Colonic mucosa (tissue), 4 donors: ENCODE data around the gene SLC11A2. TPM values are rescaled to one million over a fixed set of nuclear protein-coding genes. Genes with fewer than 3 reads are reported as not detected.

Source experiments
- DNase-seq: peaks from one replicate; pipeline ENCODE4 v3.0.0-alpha.2; 2020
- H3K27ac ChIP-seq: fragments of 200-600 bp; one replicate; pipeline ENCODE4 v1.8.0; 2021
- H3K27me3 ChIP-seq: fragments of 200-600 bp; one replicate; pipeline ENCODE4 v1.8.0; 2021
- H3K36me3 ChIP-seq: fragments of 200-600 bp; one replicate; pipeline ENCODE4 v1.8.0; 2021
- H3K4me1 ChIP-seq: fragments of 200-600 bp; one replicate; pipeline ENCODE4 v1.8.0; 2021; ENCODE audit warnings: mild to moderate bottlenecking
- H3K4me3 ChIP-seq: fragments of 200-600 bp; one replicate; pipeline ENCODE4 v1.8.0; 2021
- H3K9ac ChIP-seq, 2 donors: one replicate each; pipeline ENCODE4 v1.7.0; 2013; ENCODE audit warnings: control low read depth in 2 of 2, low read depth in 2 of 2, low read length in 2 of 2
- H3K9me3 ChIP-seq: fragments of 200-600 bp; one replicate; pipeline ENCODE4 v1.8.0; 2021
- CTCF ChIP-seq: fragments of 200-600 bp; IDR thresholded peaks from one replicate; pipeline ENCODE4 v1.8.0; 2022; ENCODE audit warnings: antibody characterized with exemption, mild to moderate bottlenecking
- intact Hi-C: fragments of 100-400 bp; cut with DNase I; formaldehyde crosslinking; loops from one replicate; pipeline ENCODE4 v1.14.1; 2022
- total RNA-seq, 2 donors: library from RNA; stranded (reverse); fragmentation: NEBNext Ultra II Directional in 1 of 2; extraction: Animal tissue kit (Norgen Biotek cat#: 25700) in 1 of 2; gene quantifications; one replicate each; pipeline ENCODE4 v1.2.1, GENCODE V29; 2021
- donor health status: healthy.
- donor health status: DM: no; HTN: no; CAD: no.
- donor health status: DM: no; HTN: no; CAD: no.

SLC11A2 gene
- total RNA-seq, 2 donors from 2014 or later = 51.6 to 52.0 TPM

- H3K9ac ChIP-seq = no peak overlapping the region
- H3K27me3 ChIP-seq = no peaks in the 10 kb centered on the region
- H3K27ac ChIP-seq = no peak overlapping the region
- H3K36me3 ChIP-seq = no peaks in the 10 kb centered on the region
- no peaks in the 10 kb centered on the region for H3K4me1 ChIP-seq
- DNase-seq = no peak
- H3K4me3 ChIP-seq = no peak overlapping the region
- TF ChIP-seq CTCF = no peak
- no peaks in the 10 kb centered on the region for H3K9me3 ChIP-seq
- intact Hi-C loops = no loop called here
These were observed 21.7 kb downstream of the SLC11A2 start for GRCh38 chr12:51004504-51004903.

GRCh38 chr12:51001799-51002198 lies 24.4 kb downstream of the SLC11A2 start:
- no peak for TF ChIP-seq CTCF
- peaks cover 5% of the 10 kb centered on the region for H3K36me3 ChIP-seq

GRCh38 chr12:51000245-51000644 lies 25.9 kb downstream of the SLC11A2 start:
- Histone ChIP-seq H3K4me1 (no peaks in the 10 kb centered on the region), H3K27ac (no peak overlapping the region), H3K36me3 (peaks cover 16% of the 10 kb centered on the region), H3K9ac (no peak overlapping the region), H3K27me3 (no peaks in the 10 kb centered on the region), H3K9me3 (no peaks in the 10 kb centered on the region), H3K4me3 (no peak overlapping the region)
- intact Hi-C loops = no loop called here
- TF ChIP-seq CTCF = no peak
- no peak for DNase-seq

More at GRCh38 chr12:51001799-51002198, 24.4 kb downstream of the SLC11A2 start:
- H3K27ac ChIP-seq = no peak overlapping the region
- no peaks in the 10 kb centered on the region for H3K9me3 ChIP-seq
- no peak overlapping the region for H3K9ac ChIP-seq
- intact Hi-C loops = no loop called here
- H3K4me3 ChIP-seq = no peak overlapping the region
- no peaks in the 10 kb centered on the region for H3K27me3 ChIP-seq
- DNase-seq = no peak
- no peaks in the 10 kb centered on the region for H3K4me1 ChIP-seq

GRCh38 chr12:50999093-50999492 lies 27.1 kb downstream of the SLC11A2 start:
- Histone ChIP-seq H3K4me1 (no peaks in the 10 kb centered on the region), H3K36me3 (peaks cover 16% of the 10 kb centered on the region), H3K9me3 (no peaks in the 10 kb centered on the region), H3K27ac (no peak overlapping the region), H3K4me3 (no peak overlapping the region), H3K27me3 (no peaks in the 10 kb centered on the region), H3K9ac (no peak overlapping the region)
- no peak for TF ChIP-seq CTCF
- DNase-seq = no peak
- intact Hi-C loops = no loop called here

- H3K9me3 ChIP-seq = no peaks in the 10 kb centered on the region
- no peak for TF ChIP-seq CTCF
- H3K27ac ChIP-seq = no peak overlapping the region
- H3K9ac ChIP-seq = no peak overlapping the region
- H3K4me3 ChIP-seq = no peak overlapping the region
- H3K4me1 ChIP-seq = no peaks in the 10 kb centered on the region
- intact Hi-C loops = no loop called here
- no peak for DNase-seq
- peaks cover 16% of the 10 kb centered on the region for H3K36me3 ChIP-seq
- H3K27me3 ChIP-seq = no peaks in the 10 kb centered on the region
These were observed 33.4 kb downstream of the SLC11A2 start for GRCh38 chr12:50992819-50993218.

- DNase-seq = no peak
- Histone ChIP-seq H3K36me3 (peaks cover 7% of the 10 kb centered on the region), H3K27ac (no peak overlapping the region), H3K9me3 (no peaks in the 10 kb centered on the region), H3K4me1 (no peaks in the 10 kb centered on the region), H3K27me3 (no peaks in the 10 kb centered on the region), H3K4me3 (no peak overlapping the region), H3K9ac (no peak overlapping the region)
- TF ChIP-seq CTCF = no peak
- intact Hi-C loops = no loop called here
These were observed 34.9 kb downstream of the SLC11A2 start for GRCh38 chr12:50991291-50991690.
